K562 (cell line): ENCODE results near the gene MCAM. TPM values are rescaled to one million over a fixed set of nuclear protein-coding genes. Genes with fewer than 3 reads are reported as not detected.

Source experiments
- ATAC-seq: fragments of 200-7000 bp; cut with Tn5 transposase; 3 replicates; pipeline ENCODE4 v1.9.1; 2020; ENCODE audit warnings: moderate library complexity
- Bru-seq: library from RNA; stranded (reverse); fragments of 400-500 nt; gene quantifications from one replicate; lab custom pipeline; 2021; lab: Mats Ljungman, UMichigan
- BruChase-seq, 2 experiments: library from RNA; stranded (reverse); fragments of 400-500 nt; gene quantifications; one replicate each; lab custom pipeline; 2021; lab: Mats Ljungman, UMichigan
- BruUV-seq: library from RNA; stranded (reverse); fragments of 400-500 nt; replicated peaks from 2 replicates; lab custom pipeline; 2021; lab: Mats Ljungman, UMichigan
- CTCF ChIA-PET: fragments of 300-600 bp; formaldehyde crosslinking; extraction: SDS; loops from one replicate; lab custom pipeline; 2021; ENCODE audit warnings: low intra/inter-chr PET ratio; lab: Yijun Ruan, JAX
- POLR2A ChIA-PET: fragments of 300-600, 350-650 bp; sonication (Branson Sonifier 250); formaldehyde crosslinking; extraction: SDS; loops from one replicate; lab custom pipeline; 2021; ENCODE audit warnings: antibody characterized with exemption, inconsistent platforms; lab: Yijun Ruan, JAX
- DNase-seq, 4 experiments: peaks; one replicate each; pipeline versions ENCODE4 v3.0.0 to v3.0.0-alpha.2; 2011 to 2018; ENCODE audit warnings: low spot score in 3 of 4, mixed read lengths in 3 of 4; ENCODE audit errors: extremely low read depth in 1 of 4
- FAIRE-seq: peaks from 2 replicates; lab custom pipeline; 2011; peaks lifted over from hg19 to GRCh38; lab: Jason Lieb, UNC
- H2AFZ ChIP-seq: 2 replicates; pipeline ENCODE4 v1.6.0; 2011; ENCODE audit warnings: low read depth, low read length, control low read depth, inconsistent platforms
- H3K27ac ChIP-seq: fragments of 200-600 bp; 3 replicates; pipeline ENCODE4 v1.8.0; 2011; ENCODE audit warnings: low read depth, mild to moderate bottlenecking, control low read depth, inconsistent platforms, low read length, moderate library complexity, mixed read lengths; ENCODE audit errors: extremely low read depth
- H3K27me3 ChIP-seq, 2 experiments: fragments of 300-600 bp in 1 of 2; 2 replicates in 1 of 2; 3 replicates in 1 of 2; pipeline versions ENCODE4 v1.6.0 to v1.8.0; 2011; ENCODE audit warnings: inconsistent platforms in 2 of 2, low read length in 2 of 2, mild to moderate bottlenecking in 1 of 2, mixed read lengths in 1 of 2, moderate library complexity in 1 of 2; ENCODE audit not compliant: control insufficient read depth in 2 of 2, insufficient read depth in 2 of 2
- H3K36me3 ChIP-seq: fragments of 300-600 bp; 3 replicates; pipeline ENCODE4 v1.8.0; 2011; ENCODE audit warnings: mild to moderate bottlenecking, low read length, inconsistent platforms; ENCODE audit not compliant: control insufficient read depth, insufficient read depth
- H3K4me1 ChIP-seq, 2 experiments: fragments of 200-600 bp in 1 of 2; replicated peaks in 1 of 2; 2 replicates in 1 of 2; 3 replicates in 1 of 2; pipeline versions ENCODE4 v1.5.1 to v1.8.0; 2011; ENCODE audit warnings: inconsistent platforms in 2 of 2, low read length in 2 of 2, mild to moderate bottlenecking in 1 of 2, mixed read lengths in 1 of 2, moderate library complexity in 1 of 2; ENCODE audit not compliant: control insufficient read depth in 2 of 2, insufficient read depth in 2 of 2
- H3K4me2 ChIP-seq: 2 replicates; pipeline ENCODE4 v1.6.1; 2011; ENCODE audit warnings: low read length, control low read depth, inconsistent platforms, mixed read lengths; ENCODE audit not compliant: insufficient read depth
- H3K4me3 ChIP-seq: fragments of 200-600 bp; sonication (generic), shearing (Covaris generic); 2 replicates; pipeline ENCODE4 v1.5.1; 2016; ENCODE audit warnings: control low read depth, inconsistent platforms
- H3K79me2 ChIP-seq: fragments of 200-600 bp; 3 replicates; pipeline ENCODE4 v1.8.0; 2011; ENCODE audit warnings: low read length, inconsistent platforms; ENCODE audit not compliant: control insufficient read depth, insufficient read depth
- H3K9ac ChIP-seq, 2 experiments: 2 replicates each; pipeline versions ENCODE4 v1.6.0 to v1.6.1; 2011; ENCODE audit warnings: low read depth in 2 of 2, low read length in 2 of 2, control low read depth in 1 of 2, inconsistent platforms in 1 of 2, mild to moderate bottlenecking in 1 of 2, mixed read lengths in 1 of 2; ENCODE audit not compliant: insufficient read depth in 1 of 2
- H3K9me1 ChIP-seq: one replicate; pipeline ENCODE4 v1.6.0; 2011; ENCODE audit warnings: inconsistent platforms, mild to moderate bottlenecking, low read length, moderate library complexity; ENCODE audit not compliant: control insufficient read depth, insufficient read depth
- H3K9me3 ChIP-seq: replicated peaks from 2 replicates; pipeline ENCODE4 v1.5.1; 2011; ENCODE audit warnings: low read depth, low read length, inconsistent platforms; ENCODE audit not compliant: control insufficient read depth, insufficient read depth
- H4K20me1 ChIP-seq: replicated peaks from 2 replicates; pipeline ENCODE4 v1.6.1; 2011; ENCODE audit warnings: low read length, inconsistent platforms, mixed read lengths; ENCODE audit not compliant: control insufficient read depth, insufficient read depth
- ARNT ChIP-seq, 2 experiments: fragments of 450-650 bp; IDR thresholded peaks; 2 replicates each; pipeline ENCODE4 v1.6.1; 2016; ENCODE audit warnings: mild to moderate bottlenecking in 1 of 2
- ATF7 ChIP-seq: fragments of 450-650 bp; IDR thresholded peaks from 2 replicates; pipeline ENCODE4 v1.7.1; 2014; ENCODE audit warnings: mild to moderate bottlenecking, moderate library complexity
- GATAD2A ChIP-seq: fragments of 450-650 bp; IDR thresholded peaks from 2 replicates; pipeline ENCODE4 v1.6.1; 2017
- MCM5 ChIP-seq: fragments of 450-650 bp; IDR thresholded peaks from 2 replicates; pipeline ENCODE4 v1.6.1; 2016; ENCODE audit warnings: low read depth
- POLR2H ChIP-seq: IDR thresholded peaks from 2 replicates; pipeline ENCODE4 v1.6.1; 2016; ENCODE audit warnings: missing genetic modification characterization, low read depth, mild to moderate bottlenecking, control low read depth, missing compliant biosample characterization, moderate library complexity
- RB1 ChIP-seq: fragments of 450-650 bp; IDR thresholded peaks from 2 replicates; pipeline ENCODE4 v1.6.1; 2017; ENCODE audit warnings: low read depth, mild to moderate bottlenecking
- TBP ChIP-seq: optimal IDR thresholded peaks from 2 replicates; pipeline ENCODE3; 2011; ENCODE audit warnings: low read depth, low read length, improper control_type of control experiment
- THRAP3 ChIP-seq: fragments of 450-650 bp; IDR thresholded peaks from 2 replicates; pipeline ENCODE4 v1.6.1; 2016; ENCODE audit warnings: mild to moderate bottlenecking, inconsistent platforms, borderline replicate concordance
- WGBS: fragments of 100-300 bp; shearing (Covaris generic); methylation state at CpG from one replicate; pipeline ENCODE4 v1.1.6; 2016; ENCODE audit warnings: low coverage, mixed read lengths; ENCODE audit not compliant: insufficient coverage; ENCODE audit errors: missing lambda C conversion rate; 5-methylcytosine and 5-hydroxymethylcytosine counted together
- in situ Hi-C: fragments of 300-500 bp; cut with MboI; formaldehyde crosslinking; loops from 4 replicates; pipeline ENCODE4 v1.15.0; 2018; ENCODE audit warnings: inconsistent platforms, mixed read lengths
- intact Hi-C: fragments of 100-400 bp; cut with micrococcal nuclease; formaldehyde crosslinking; loops from 2 replicates; pipeline ENCODE4 v1.14.2; 2022
- long read RNA-seq, 3 experiments: library from polyadenylated mRNA in 2 of 3; library from RNA in 1 of 3; unstranded in 2 of 3; stranded (forward) in 1 of 3; transcript quantifications; one replicate each; pipeline ENCODE4 v2.0.0, GENCODE V29; 2019 to 2022
- polyA minus RNA-seq, 3 experiments: library from RNA; depleted of rRNA, polyadenylated mRNA; stranded (reverse); fragments of >200 nt; gene quantifications; 2 replicates each; pipeline ENCODE4 v1.2.3, GENCODE V29; 2011
- polyA plus RNA-seq, 8 experiments: library from polyadenylated mRNA; depleted of rRNA in 4 of 8; stranded (reverse) in 5 of 8; unstranded in 3 of 8; fragments of >200 nt; fragmentation: Nextera tagmentation in 2 of 8; fragmentation: Illumina TruSeq in 1 of 8; extraction: Ambion mirVana in 2 of 8; extraction: Trizol in 1 of 8; gene quantifications; 2 replicates each; pipeline versions ENCODE4 v1.2.1 to v1.2.3, GENCODE V29; 2011 to 2014; ENCODE audit warnings: inconsistent platforms in 1 of 8, missing spikeins in 1 of 8
- total RNA-seq, 7 experiments: library from RNA; depleted of rRNA in 6 of 7; stranded (reverse); fragments of >200 nt in 6 of 7; fragmentation: Illumina TruSeq in 2 of 7; extraction: Trizol in 2 of 7; gene quantifications; 2 replicates each; pipeline versions ENCODE4 v1.2.1 to v1.2.3, GENCODE V29; 2011 to 2021; ENCODE audit warnings: low replicate concordance in 1 of 7
- TF ChIP-seq, protein P1 (sequence below): conservative IDR thresholded peaks from 2 replicates; pipeline ENCODE4 v1.6.1; 2011; ENCODE audit warnings: low read depth, mild to moderate bottlenecking, low read length; ENCODE audit not compliant: control insufficient read depth
- TF ChIP-seq, protein P2 (sequence below): sonication (generic); formaldehyde crosslinking; IDR thresholded peaks from 2 replicates; pipeline ENCODE4 v1.8.0; 2023; ENCODE audit warnings: mild to moderate bottlenecking, missing genetic modification reagents

MCAM gene, protein sequence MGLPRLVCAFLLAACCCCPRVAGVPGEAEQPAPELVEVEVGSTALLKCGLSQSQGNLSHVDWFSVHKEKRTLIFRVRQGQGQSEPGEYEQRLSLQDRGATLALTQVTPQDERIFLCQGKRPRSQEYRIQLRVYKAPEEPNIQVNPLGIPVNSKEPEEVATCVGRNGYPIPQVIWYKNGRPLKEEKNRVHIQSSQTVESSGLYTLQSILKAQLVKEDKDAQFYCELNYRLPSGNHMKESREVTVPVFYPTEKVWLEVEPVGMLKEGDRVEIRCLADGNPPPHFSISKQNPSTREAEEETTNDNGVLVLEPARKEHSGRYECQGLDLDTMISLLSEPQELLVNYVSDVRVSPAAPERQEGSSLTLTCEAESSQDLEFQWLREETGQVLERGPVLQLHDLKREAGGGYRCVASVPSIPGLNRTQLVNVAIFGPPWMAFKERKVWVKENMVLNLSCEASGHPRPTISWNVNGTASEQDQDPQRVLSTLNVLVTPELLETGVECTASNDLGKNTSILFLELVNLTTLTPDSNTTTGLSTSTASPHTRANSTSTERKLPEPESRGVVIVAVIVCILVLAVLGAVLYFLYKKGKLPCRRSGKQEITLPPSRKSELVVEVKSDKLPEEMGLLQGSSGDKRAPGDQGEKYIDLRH
- total RNA-seq (2011; cell fraction: chromatin; rRNA removed; ENCODE audit: low replicate concordance) = 64.2 and 225 TPM in 2 replicates
- total RNA-seq (2011; cell fraction: nucleolus; rRNA removed) = 163 and 199 TPM in 2 replicates
- 109 and 119 TPM in 2 replicates for total RNA-seq (2011; cell fraction: nucleoplasm; rRNA removed)
- total RNA-seq (2014; rRNA removed) (79.0 and 79.5 TPM in 2 replicates), total RNA-seq (2014; rRNA removed; fragmentation: Illumina TruSeq; extraction: Trizol) (33.1 and 35.6 TPM in 2 replicates), total RNA-seq (2015; rRNA removed; fragmentation: Illumina TruSeq; extraction: Trizol) (25.8 and 27.1 TPM in 2 replicates), total RNA-seq (2021) (69.1 and 87.0 TPM in 2 replicates), polyA plus RNA-seq (2011; rRNA removed) (38.0 and 53.6 TPM in 2 replicates), polyA plus RNA-seq (2014; fragmentation: Illumina TruSeq; extraction: Trizol) (68.2 and 101 TPM in 2 replicates), polyA plus RNA-seq (2014; fragmentation: Nextera tagmentation; extraction: Ambion mirVana) (10 to 100 TPM; 14.7 to 15.6 TPM), polyA plus RNA-seq (2014; rRNA removed) (57.5 and 118 TPM in 2 replicates), polyA minus RNA-seq (2011; rRNA and poly(A)+ RNA removed) (17.7 and 42.5 TPM in 2 replicates), Bru-seq, nascent RNA (percentile 83 among the genes with signal in this experiment), BruChase-seq, experiment 1, labeled RNA remaining after a 2-hour chase (percentile 70 among the genes with signal in this experiment), BruChase-seq, experiment 2, labeled RNA remaining after a 6-hour chase (percentile 75 among the genes with signal in this experiment)
- 86.7 and 421 TPM in 2 replicates for polyA plus RNA-seq (2011; cell fraction: cytosol; rRNA removed)
- 37.8 and 96.0 TPM in 2 replicates for polyA plus RNA-seq (2011; cell fraction: nucleus; rRNA removed)
- polyA plus RNA-seq (2012) = 36.5 and 57.4 TPM in 2 replicates
- 43.6 and 63.5 TPM in 2 replicates for polyA minus RNA-seq (2011; cell fraction: cytosol; rRNA and poly(A)+ RNA removed)
- 33.2 and 52.1 TPM in 2 replicates for polyA minus RNA-seq (2011; cell fraction: nucleus; rRNA and poly(A)+ RNA removed)
- long read RNA-seq, experiment 1, transcript MCAM-201 (16 exons, 3,313 nt) = major isoform, 28 of 315 reads
- long read RNA-seq, experiment 1, partial matches to known transcripts = 65 of 315 reads
- long read RNA-seq, experiment 1, other reads (novel, unspliced or antisense) = 222 of 315 reads
- long read RNA-seq, experiment 2, transcript MCAM-201 (16 exons, 3,313 nt) = major isoform, 24 of 59 reads
- long read RNA-seq, experiment 2, partial matches to known transcripts = 13 of 59 reads
- long read RNA-seq, experiment 2, other reads (novel, unspliced or antisense) = 22 of 59 reads
- long read RNA-seq, experiment 3, transcript MCAM-201 (16 exons, 3,313 nt) = major isoform, 10 of 19 reads
- long read RNA-seq, experiment 3, partial matches to known transcripts = 3 of 19 reads
- long read RNA-seq, experiment 3, other reads (novel, unspliced or antisense) = 6 of 19 reads

GRCh38 chr11:119316729-119317591 lies at the start of gene MCAM:
TSS of gene MCAM (minus strand) at chr11:119317130. CDS start at chr11:119317101, 29 bp downstream.
- intact Hi-C loops (loop anchor here (5.0 kb wide), 1 partner anchor 405 kb away; no protein-coding TSS in a partner anchor), in situ Hi-C loops (no loop called here)
- peaks cover 29% of the 10 kb centered on the region; the same call in 2 of the 3 replicates for H3K79me2 ChIP-seq
- peak within 1 kb of the TSS; percentile 93 for H3K27ac ChIP-seq
- H3K4me1 ChIP-seq = peaks cover 43 to 75% of the 10 kb centered on the region in 2 experiments
- FAIRE-seq (no peak), DNase-seq (peak; percentile 74 to 93 (median 90)), ATAC-seq (peak; percentile 52)
- peak within 1 kb of the TSS; percentile 80 for H2AFZ ChIP-seq
- ChIA-PET CTCF (no interaction called here), POLR2A (interaction anchor here (0.6 to 5.1 kb wide), 12 partner anchors 8 to 222 kb away, joined by 3 to 22 read pairs (median 4); partner anchors contain the start of gene RNF26)
- no peaks in the 10 kb centered on the region for H3K9me1 ChIP-seq
- WGBS = 2% methylated on average over 39 of the region's 74 CpGs
- H3K4me3 ChIP-seq = peak within 1 kb of the TSS; percentile 56
- H3K4me2 ChIP-seq = peak within 1 kb of the TSS; percentile 92
- peaks cover 30% of the 10 kb centered on the region; the same call in 2 of the 3 replicates for H3K36me3 ChIP-seq
- H4K20me1 ChIP-seq = 0 out of 2 replicates have a peak, but pooled peaks cover 6% of the 10 kb centered on the region
- H3K9ac ChIP-seq = peak within 1 kb of the TSS; percentile 79 to 91
- no peaks in the 10 kb centered on the region for H3K9me3 ChIP-seq
- no peaks in the 10 kb centered on the region; a peak in 1 of 5 replicates for H3K27me3 ChIP-seq
- no TSS peak for BruUV-seq
- TF ChIP-seq POLR2H = peak; percentile 33; the same call in 1 of the 2 replicates
- peak; percentile 63 for TF ChIP-seq ATF7
- TF ChIP-seq RB1 = peak; percentile 67; the same call in 1 of the 2 replicates
- no peak for TF ChIP-seq MCM5
- TF ChIP-seq TBP = peak; percentile 62
- no peak for TF ChIP-seq THRAP3
- TF ChIP-seq GATAD2A = peak; percentile 44; the same call in 1 of the 2 replicates
- TF ChIP-seq, protein P1, sequence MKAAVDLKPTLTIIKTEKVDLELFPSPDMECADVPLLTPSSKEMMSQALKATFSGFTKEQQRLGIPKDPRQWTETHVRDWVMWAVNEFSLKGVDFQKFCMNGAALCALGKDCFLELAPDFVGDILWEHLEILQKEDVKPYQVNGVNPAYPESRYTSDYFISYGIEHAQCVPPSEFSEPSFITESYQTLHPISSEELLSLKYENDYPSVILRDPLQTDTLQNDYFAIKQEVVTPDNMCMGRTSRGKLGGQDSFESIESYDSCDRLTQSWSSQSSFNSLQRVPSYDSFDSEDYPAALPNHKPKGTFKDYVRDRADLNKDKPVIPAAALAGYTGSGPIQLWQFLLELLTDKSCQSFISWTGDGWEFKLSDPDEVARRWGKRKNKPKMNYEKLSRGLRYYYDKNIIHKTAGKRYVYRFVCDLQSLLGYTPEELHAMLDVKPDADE = peak; percentile 58; the same call in 1 of the 2 replicates
- TF ChIP-seq, protein P2, sequence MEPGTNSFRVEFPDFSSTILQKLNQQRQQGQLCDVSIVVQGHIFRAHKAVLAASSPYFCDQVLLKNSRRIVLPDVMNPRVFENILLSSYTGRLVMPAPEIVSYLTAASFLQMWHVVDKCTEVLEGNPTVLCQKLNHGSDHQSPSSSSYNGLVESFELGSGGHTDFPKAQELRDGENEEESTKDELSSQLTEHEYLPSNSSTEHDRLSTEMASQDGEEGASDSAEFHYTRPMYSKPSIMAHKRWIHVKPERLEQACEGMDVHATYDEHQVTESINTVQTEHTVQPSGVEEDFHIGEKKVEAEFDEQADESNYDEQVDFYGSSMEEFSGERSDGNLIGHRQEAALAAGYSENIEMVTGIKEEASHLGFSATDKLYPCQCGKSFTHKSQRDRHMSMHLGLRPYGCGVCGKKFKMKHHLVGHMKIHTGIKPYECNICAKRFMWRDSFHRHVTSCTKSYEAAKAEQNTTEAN (CRISPR knock-in tag) = 0 out of 2 replicates have a peak, but pooled peaks have one; percentile 76
- TF ChIP-seq ARNT (IDR thresholded peaks at IDR 0.05) = no peak
